ENCODE data around the gene LCE4A.
"Not testable (repeated sequence)": the region's sequence is repeated elsewhere in the genome, so short reads cannot be mapped to it uniquely, and the experiment has no call there.

DNA sequence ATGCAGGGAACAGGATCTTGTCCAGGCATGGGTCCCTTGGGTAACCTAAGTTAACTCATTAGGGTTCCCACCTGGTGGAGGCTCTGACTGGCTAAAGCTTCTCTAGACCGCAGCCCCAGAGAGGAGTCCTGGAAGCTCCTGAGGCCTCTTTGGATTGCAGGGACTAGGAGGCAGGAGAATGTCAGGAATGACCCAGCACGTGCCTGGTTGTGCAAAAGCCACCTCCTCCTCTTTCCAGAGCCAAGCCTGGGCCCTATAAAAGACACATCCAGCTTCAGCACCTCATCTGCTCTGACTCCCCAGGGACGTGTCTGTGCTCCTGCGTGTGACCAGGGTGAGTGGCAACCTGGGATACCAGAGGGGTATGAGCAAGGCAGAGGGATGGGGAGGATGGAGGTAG lies 22.1 kb upstream of the LCE4A start, which contains the start of gene LCE2B:
- TF ChIP-seq POLR2AphosphoS5 (IDR thresholded peaks at IDR 0.05; ENCODE audit: borderline replicate concordance, low read depth, low read length); EZH2 (IDR thresholded peaks at IDR 0.05); FOXP2 (optimal IDR thresholded peaks at IDR 0.05; ENCODE audit: control extremely low read depth, extremely low read length, insufficient read depth): not testable (repeated sequence)
